GM23338 (cell line): ENCODE measurements around the gene DGCR8. TPM values are rescaled to one million over a fixed set of nuclear protein-coding genes. Genes with fewer than 3 reads are reported as not detected.

ENCODE experiments used
- ATAC-seq: fragments of 200-7000 bp; cut with Tn5 transposase; 3 replicates; pipeline ENCODE4 v1.9.1; 2020
- DNase-seq: peaks from one replicate; pipeline ENCODE4 v3.0.0-alpha.2; 2015; ENCODE audit warnings: low spot score
- H2AFZ ChIP-seq: fragments of 200-600 bp; sonication (generic); 2 replicates; pipeline ENCODE4 v1.8.0; 2016; ENCODE audit warnings: antibody characterized with exemption, mild to moderate bottlenecking, moderate library complexity
- H3F3A ChIP-seq: fragments of 200-600 bp; sonication (generic); replicated peaks from 2 replicates; pipeline ENCODE4 v1.8.0; 2017; ENCODE audit warnings: antibody characterized with exemption, mixed run types, low read depth
- H3K27ac ChIP-seq: fragments of 200-600 bp; sonication (generic); 2 replicates; pipeline ENCODE4 v1.6.1; 2016; ENCODE audit warnings: low read depth
- H3K27me3 ChIP-seq: fragments of 200-600 bp; sonication (generic); 2 replicates; pipeline ENCODE4 v1.8.0; 2016; ENCODE audit warnings: mild to moderate bottlenecking, mixed run types, moderate library complexity; ENCODE audit not compliant: insufficient read depth
- H3K36me3 ChIP-seq: fragments of 200-600 bp; sonication (generic); 2 replicates; pipeline ENCODE4 v1.8.0; 2016; ENCODE audit warnings: mild to moderate bottlenecking; ENCODE audit not compliant: insufficient read depth
- H3K4me1 ChIP-seq: fragments of 200-600 bp; sonication (generic); 2 replicates; pipeline ENCODE4 v1.8.0; 2016; ENCODE audit warnings: mild to moderate bottlenecking, moderate library complexity; ENCODE audit not compliant: insufficient read depth
- H3K4me2 ChIP-seq: fragments of 200-600 bp; sonication (generic); 2 replicates; pipeline ENCODE4 v1.7.1; 2017; ENCODE audit warnings: mixed run types
- H3K4me3 ChIP-seq: fragments of 200-600 bp; sonication (generic); 2 replicates; pipeline ENCODE4 v1.6.1; 2016; ENCODE audit warnings: mixed run types
- H3K79me2 ChIP-seq: fragments of 200-600 bp; sonication (generic); replicated peaks from 2 replicates; pipeline ENCODE4 v1.8.0; 2017; ENCODE audit warnings: mild to moderate bottlenecking; ENCODE audit not compliant: insufficient read depth
- H3K9me2 ChIP-seq: fragments of 200-600 bp; sonication (generic); 2 replicates; pipeline ENCODE4 v1.8.0; 2017; ENCODE audit not compliant: insufficient read depth
- H4K20me1 ChIP-seq: fragments of 200-600 bp; sonication (generic); replicated peaks from 2 replicates; pipeline ENCODE4 v1.8.0; 2017; ENCODE audit warnings: mild to moderate bottlenecking; ENCODE audit not compliant: insufficient read depth
- H3K27ac Mint-ChIP-seq: 2 replicates; pipeline ENCODE4 v1.8.0; 2020; ENCODE audit warnings: inconsistent platforms, mild to moderate bottlenecking, moderate library complexity, mixed read lengths
- H3K27me3 Mint-ChIP-seq: 3 replicates; pipeline ENCODE4 v1.8.0; 2022; ENCODE audit warnings: low read depth, mild to moderate bottlenecking, moderate library complexity, mixed read lengths, inconsistent platforms; ENCODE audit not compliant: insufficient read depth, poor library complexity
- H3K36me3 Mint-ChIP-seq: 3 replicates; pipeline ENCODE4 v1.8.0; 2021; ENCODE audit warnings: low read depth, mild to moderate bottlenecking, inconsistent platforms, moderate library complexity, mixed read lengths
- H3K4me1 Mint-ChIP-seq: 3 replicates; pipeline ENCODE4 v1.8.0; 2020; ENCODE audit warnings: mild to moderate bottlenecking, inconsistent platforms, mixed read lengths
- H3K4me3 Mint-ChIP-seq: 3 replicates; pipeline ENCODE4 v1.8.0; 2021; ENCODE audit warnings: moderate library complexity, mild to moderate bottlenecking, inconsistent platforms, mixed read lengths
- H3K9me3 Mint-ChIP-seq: 3 replicates; pipeline ENCODE4 v1.8.0; 2020; ENCODE audit warnings: moderate library complexity, mild to moderate bottlenecking, inconsistent platforms, mixed read lengths
- CREB1 ChIP-seq: fragments of 250-450 bp; sonication (Bioruptor Pico); IDR thresholded peaks from 2 replicates; pipeline ENCODE4 v1.5.0; 2020; ENCODE audit warnings: low read depth, mild to moderate bottlenecking, moderate library complexity
- EZH2 ChIP-seq: fragments of 200-600 bp; sonication (generic); IDR thresholded peaks from one replicate; pipeline ENCODE4 v1.8.0; 2017; ENCODE audit warnings: antibody characterized with exemption, mild to moderate bottlenecking, low read depth; ENCODE audit not compliant: unreplicated experiment
- EZH2phosphoT487 ChIP-seq: fragments of 200-600 bp; sonication (generic); IDR thresholded peaks from one replicate; pipeline ENCODE4 v1.8.1; 2018; ENCODE audit warnings: antibody characterized with exemption; ENCODE audit not compliant: unreplicated experiment
- JUNB ChIP-seq: IDR thresholded peaks from one replicate; pipeline ENCODE4 v1.6.1; 2016; ENCODE audit warnings: antibody characterized with exemption; ENCODE audit not compliant: unreplicated experiment
- NANOG ChIP-seq: IDR thresholded peaks from 2 replicates; pipeline ENCODE4 v1.6.1; 2016; ENCODE audit warnings: antibody characterized with exemption, borderline replicate concordance
- POLR2AphosphoS5 ChIP-seq: IDR thresholded peaks from 2 replicates; pipeline ENCODE4 v1.6.1; 2016; ENCODE audit warnings: antibody characterized with exemption, low read depth
- STAT1 ChIP-seq: IDR thresholded peaks from one replicate; pipeline ENCODE4 v1.6.1; 2016; ENCODE audit warnings: antibody characterized with exemption; ENCODE audit not compliant: unreplicated experiment
- ZNF114 ChIP-seq: fragments of 250-450 bp; sonication (Bioruptor Pico); IDR thresholded peaks from 2 replicates; pipeline ENCODE4 v1.5.0; 2020; ENCODE audit warnings: mild to moderate bottlenecking, moderate library complexity
- ZNF331 ChIP-seq: fragments of 250-450 bp; sonication (Bioruptor Pico); IDR thresholded peaks from 2 replicates; pipeline ENCODE4 v1.5.0; 2020; ENCODE audit warnings: low read depth, mild to moderate bottlenecking, moderate library complexity
- polyA plus RNA-seq: library from polyadenylated mRNA; unstranded; fragments of >200 nt; fragmentation: Nextera tagmentation; extraction: Ambion mirVana; gene quantifications from 2 replicates; pipeline ENCODE4 v1.2.1, GENCODE V29; 2016
- total RNA-seq: library from RNA; depleted of rRNA; stranded (reverse); fragments of >200 nt; shearing (Covaris generic); gene quantifications from 2 replicates; pipeline ENCODE4 v1.2.3, GENCODE V29; 2014
- TF ChIP-seq, protein P1 (sequence below): fragments of 250-450 bp; sonication (Bioruptor Pico); IDR thresholded peaks from 2 replicates; pipeline ENCODE4 v1.5.0; 2020; ENCODE audit warnings: mild to moderate bottlenecking, moderate library complexity
- TF ChIP-seq, protein P2 (sequence below): IDR thresholded peaks from 2 replicates; pipeline ENCODE4 v1.6.1; 2016; ENCODE audit warnings: antibody characterized with exemption
- TF ChIP-seq, protein P3 (sequence below): IDR thresholded peaks from one replicate; pipeline ENCODE4 v1.6.1; 2018; ENCODE audit warnings: antibody characterized with exemption; ENCODE audit not compliant: unreplicated experiment
- TF ChIP-seq, protein P4 (sequence below), 2 experiments: fragments of 200-600 bp in 1 of 2; sonication (generic) in 1 of 2; conservative IDR thresholded peaks; 2 replicates each; pipeline versions ENCODE4 v1.5.1 to v1.6.1; 2016 to 2017; ENCODE audit warnings: antibody characterized with exemption in 2 of 2, low read depth in 2 of 2, mild to moderate bottlenecking in 2 of 2, moderate library complexity in 1 of 2

DGCR8 gene
- total and polyA plus RNA-seq, 2 experiments from 2014 or later = 12.2 to 48.9 TPM

DNA sequence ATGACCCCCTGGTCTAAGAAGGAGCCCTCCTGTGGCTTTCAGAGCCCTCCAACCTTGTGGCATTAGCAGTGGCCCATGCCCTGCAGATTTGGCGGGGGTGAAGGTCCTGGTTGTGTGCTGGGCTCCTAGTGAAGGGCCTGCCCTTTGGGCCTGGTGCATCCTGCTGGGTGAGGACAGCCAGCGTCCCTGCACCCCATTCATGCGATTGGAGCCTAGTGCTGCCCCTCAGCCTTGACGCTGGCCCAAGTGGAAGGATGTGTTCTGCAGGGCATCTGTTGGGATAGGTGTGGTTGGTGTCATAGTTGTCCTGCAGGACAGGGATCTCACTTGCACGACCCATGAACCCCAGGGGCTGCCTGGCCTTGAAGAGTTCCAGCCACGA, 28.1 kb upstream of the DGCR8 start:
- H3K4me1 ChIP-seq = no peaks in the 10 kb centered on the region
- no peak overlapping the region for H2AFZ ChIP-seq
- no peak overlapping the region for H3K27ac ChIP-seq
- Mint-ChIP-seq H3K36me3 (peaks cover 21% of the 10 kb centered on the region), H3K27ac (no peak overlapping the region), H3K4me1 (no peaks in the 10 kb centered on the region), H3K4me3 (no peak overlapping the region), H3K27me3 (no peaks in the 10 kb centered on the region), H3K9me3 (peaks cover 15% of the 10 kb centered on the region)
- ATAC-seq (no peak), DNase-seq (no peak)
- H3K4me3 ChIP-seq = no peak overlapping the region
- no peaks in the 10 kb centered on the region for H3F3A ChIP-seq
- H3K9me2 ChIP-seq = no peaks in the 10 kb centered on the region
- no peaks in the 10 kb centered on the region for H3K36me3 ChIP-seq
- no peak overlapping the region for H3K4me2 ChIP-seq
- no peak for TF ChIP-seq POLR2AphosphoS5
- no peak for TF ChIP-seq ZNF331
- TF ChIP-seq, protein P1, sequence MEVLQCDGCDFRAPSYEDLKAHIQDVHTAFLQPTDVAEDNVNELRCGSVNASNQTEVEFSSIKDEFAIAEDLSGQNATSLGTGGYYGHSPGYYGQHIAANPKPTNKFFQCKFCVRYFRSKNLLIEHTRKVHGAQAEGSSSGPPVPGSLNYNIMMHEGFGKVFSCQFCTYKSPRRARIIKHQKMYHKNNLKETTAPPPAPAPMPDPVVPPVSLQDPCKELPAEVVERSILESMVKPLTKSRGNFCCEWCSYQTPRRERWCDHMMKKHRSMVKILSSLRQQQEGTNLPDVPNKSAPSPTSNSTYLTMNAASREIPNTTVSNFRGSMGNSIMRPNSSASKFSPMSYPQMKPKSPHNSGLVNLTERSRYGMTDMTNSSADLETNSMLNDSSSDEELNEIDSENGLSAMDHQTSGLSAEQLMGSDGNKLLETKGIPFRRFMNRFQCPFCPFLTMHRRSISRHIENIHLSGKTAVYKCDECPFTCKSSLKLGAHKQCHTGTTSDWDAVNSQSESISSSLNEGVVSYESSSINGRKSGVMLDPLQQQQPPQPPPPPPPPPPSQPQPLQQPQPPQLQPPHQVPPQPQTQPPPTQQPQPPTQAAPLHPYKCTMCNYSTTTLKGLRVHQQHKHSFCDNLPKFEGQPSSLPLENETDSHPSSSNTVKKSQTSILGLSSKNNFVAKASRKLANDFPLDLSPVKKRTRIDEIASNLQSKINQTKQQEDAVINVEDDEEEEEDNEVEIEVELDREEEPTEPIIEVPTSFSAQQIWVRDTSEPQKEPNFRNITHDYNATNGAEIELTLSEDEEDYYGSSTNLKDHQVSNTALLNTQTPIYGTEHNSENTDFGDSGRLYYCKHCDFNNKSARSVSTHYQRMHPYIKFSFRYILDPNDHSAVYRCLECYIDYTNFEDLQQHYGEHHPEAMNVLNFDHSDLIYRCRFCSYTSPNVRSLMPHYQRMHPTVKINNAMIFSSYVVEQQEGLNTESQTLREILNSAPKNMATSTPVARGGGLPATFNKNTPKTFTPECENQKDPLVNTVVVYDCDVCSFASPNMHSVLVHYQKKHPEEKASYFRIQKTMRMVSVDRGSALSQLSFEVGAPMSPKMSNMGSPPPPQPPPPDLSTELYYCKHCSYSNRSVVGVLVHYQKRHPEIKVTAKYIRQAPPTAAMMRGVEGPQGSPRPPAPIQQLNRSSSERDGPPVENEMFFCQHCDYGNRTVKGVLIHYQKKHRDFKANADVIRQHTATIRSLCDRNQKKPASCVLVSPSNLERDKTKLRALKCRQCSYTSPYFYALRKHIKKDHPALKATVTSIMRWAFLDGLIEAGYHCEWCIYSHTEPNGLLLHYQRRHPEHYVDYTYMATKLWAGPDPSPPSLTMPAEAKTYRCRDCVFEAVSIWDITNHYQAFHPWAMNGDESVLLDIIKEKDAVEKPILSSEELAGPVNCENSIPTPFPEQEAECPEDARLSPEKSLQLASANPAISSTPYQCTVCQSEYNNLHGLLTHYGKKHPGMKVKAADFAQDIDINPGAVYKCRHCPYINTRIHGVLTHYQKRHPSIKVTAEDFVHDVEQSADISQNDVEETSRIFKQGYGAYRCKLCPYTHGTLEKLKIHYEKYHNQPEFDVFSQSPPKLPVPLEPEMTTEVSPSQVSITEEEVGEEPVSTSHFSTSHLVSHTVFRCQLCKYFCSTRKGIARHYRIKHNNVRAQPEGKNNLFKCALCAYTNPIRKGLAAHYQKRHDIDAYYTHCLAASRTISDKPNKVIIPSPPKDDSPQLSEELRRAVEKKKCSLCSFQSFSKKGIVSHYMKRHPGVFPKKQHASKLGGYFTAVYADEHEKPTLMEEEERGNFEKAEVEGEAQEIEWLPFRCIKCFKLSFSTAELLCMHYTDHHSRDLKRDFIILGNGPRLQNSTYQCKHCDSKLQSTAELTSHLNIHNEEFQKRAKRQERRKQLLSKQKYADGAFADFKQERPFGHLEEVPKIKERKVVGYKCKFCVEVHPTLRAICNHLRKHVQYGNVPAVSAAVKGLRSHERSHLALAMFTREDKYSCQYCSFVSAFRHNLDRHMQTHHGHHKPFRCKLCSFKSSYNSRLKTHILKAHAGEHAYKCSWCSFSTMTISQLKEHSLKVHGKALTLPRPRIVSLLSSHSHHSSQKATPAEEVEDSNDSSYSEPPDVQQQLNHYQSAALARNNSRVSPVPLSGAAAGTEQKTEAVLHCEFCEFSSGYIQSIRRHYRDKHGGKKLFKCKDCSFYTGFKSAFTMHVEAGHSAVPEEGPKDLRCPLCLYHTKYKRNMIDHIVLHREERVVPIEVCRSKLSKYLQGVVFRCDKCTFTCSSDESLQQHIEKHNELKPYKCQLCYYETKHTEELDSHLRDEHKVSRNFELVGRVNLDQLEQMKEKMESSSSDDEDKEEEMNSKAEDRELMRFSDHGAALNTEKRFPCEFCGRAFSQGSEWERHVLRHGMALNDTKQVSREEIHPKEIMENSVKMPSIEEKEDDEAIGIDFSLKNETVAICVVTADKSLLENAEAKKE (CRISPR knock-in tag) = no peak
- no peak for TF ChIP-seq STAT1
- no peak for TF ChIP-seq JUNB
- TF ChIP-seq CREB1 (CRISPR knock-in tag) = no peak
- TF ChIP-seq EZH2 = no peak
- TF ChIP-seq NANOG = no peak
- TF ChIP-seq, protein P2, sequence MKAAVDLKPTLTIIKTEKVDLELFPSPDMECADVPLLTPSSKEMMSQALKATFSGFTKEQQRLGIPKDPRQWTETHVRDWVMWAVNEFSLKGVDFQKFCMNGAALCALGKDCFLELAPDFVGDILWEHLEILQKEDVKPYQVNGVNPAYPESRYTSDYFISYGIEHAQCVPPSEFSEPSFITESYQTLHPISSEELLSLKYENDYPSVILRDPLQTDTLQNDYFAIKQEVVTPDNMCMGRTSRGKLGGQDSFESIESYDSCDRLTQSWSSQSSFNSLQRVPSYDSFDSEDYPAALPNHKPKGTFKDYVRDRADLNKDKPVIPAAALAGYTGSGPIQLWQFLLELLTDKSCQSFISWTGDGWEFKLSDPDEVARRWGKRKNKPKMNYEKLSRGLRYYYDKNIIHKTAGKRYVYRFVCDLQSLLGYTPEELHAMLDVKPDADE = no peak
- TF ChIP-seq, protein P3, sequence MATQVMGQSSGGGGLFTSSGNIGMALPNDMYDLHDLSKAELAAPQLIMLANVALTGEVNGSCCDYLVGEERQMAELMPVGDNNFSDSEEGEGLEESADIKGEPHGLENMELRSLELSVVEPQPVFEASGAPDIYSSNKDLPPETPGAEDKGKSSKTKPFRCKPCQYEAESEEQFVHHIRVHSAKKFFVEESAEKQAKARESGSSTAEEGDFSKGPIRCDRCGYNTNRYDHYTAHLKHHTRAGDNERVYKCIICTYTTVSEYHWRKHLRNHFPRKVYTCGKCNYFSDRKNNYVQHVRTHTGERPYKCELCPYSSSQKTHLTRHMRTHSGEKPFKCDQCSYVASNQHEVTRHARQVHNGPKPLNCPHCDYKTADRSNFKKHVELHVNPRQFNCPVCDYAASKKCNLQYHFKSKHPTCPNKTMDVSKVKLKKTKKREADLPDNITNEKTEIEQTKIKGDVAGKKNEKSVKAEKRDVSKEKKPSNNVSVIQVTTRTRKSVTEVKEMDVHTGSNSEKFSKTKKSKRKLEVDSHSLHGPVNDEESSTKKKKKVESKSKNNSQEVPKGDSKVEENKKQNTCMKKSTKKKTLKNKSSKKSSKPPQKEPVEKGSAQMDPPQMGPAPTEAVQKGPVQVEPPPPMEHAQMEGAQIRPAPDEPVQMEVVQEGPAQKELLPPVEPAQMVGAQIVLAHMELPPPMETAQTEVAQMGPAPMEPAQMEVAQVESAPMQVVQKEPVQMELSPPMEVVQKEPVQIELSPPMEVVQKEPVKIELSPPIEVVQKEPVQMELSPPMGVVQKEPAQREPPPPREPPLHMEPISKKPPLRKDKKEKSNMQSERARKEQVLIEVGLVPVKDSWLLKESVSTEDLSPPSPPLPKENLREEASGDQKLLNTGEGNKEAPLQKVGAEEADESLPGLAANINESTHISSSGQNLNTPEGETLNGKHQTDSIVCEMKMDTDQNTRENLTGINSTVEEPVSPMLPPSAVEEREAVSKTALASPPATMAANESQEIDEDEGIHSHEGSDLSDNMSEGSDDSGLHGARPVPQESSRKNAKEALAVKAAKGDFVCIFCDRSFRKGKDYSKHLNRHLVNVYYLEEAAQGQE = no peak
- TF ChIP-seq ZNF114 (CRISPR knock-in tag) = no peak
- no peak for TF ChIP-seq EZH2phosphoT487
- TF ChIP-seq, protein P4, sequence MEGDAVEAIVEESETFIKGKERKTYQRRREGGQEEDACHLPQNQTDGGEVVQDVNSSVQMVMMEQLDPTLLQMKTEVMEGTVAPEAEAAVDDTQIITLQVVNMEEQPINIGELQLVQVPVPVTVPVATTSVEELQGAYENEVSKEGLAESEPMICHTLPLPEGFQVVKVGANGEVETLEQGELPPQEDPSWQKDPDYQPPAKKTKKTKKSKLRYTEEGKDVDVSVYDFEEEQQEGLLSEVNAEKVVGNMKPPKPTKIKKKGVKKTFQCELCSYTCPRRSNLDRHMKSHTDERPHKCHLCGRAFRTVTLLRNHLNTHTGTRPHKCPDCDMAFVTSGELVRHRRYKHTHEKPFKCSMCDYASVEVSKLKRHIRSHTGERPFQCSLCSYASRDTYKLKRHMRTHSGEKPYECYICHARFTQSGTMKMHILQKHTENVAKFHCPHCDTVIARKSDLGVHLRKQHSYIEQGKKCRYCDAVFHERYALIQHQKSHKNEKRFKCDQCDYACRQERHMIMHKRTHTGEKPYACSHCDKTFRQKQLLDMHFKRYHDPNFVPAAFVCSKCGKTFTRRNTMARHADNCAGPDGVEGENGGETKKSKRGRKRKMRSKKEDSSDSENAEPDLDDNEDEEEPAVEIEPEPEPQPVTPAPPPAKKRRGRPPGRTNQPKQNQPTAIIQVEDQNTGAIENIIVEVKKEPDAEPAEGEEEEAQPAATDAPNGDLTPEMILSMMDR (conservative IDR thresholded peaks at IDR 0.05; ENCODE audit: low read depth in 2 of 2) = no peak
- no peaks in the 10 kb centered on the region for H3K27me3 ChIP-seq
- H3K79me2 ChIP-seq = no peaks in the 10 kb centered on the region
- no peaks in the 10 kb centered on the region; the same call in none of the 2 replicates for H4K20me1 ChIP-seq
